ENCODE measurements around the gene NME4.

NME4 gene

GRCh38 chr16:373848-374615, 23.0 kb upstream of the NME4 start:
- Histone ChIP-seq H3K27me3 (no peaks in the 10 kb centered on the region), H3K27ac (no peak overlapping the region), H3K4me1 (peaks cover 6 to 19% (median 17%) of the 10 kb centered on the region in 4 donors), H3K4me3 (no peak overlapping the region), H3K36me3 (peaks cover 16 to 72% (median 52%) of the 10 kb centered on the region in 3 donors), H3K9me3 (no peaks in the 10 kb centered on the region)
- TF ChIP-seq CTCF (IDR thresholded peaks at IDR 0.05) = no peak
- intact Hi-C loops (cut with DNase I; ENCODE audit: low total_unique reads) = no loop called here
- DNase-seq = no peak

DNA sequence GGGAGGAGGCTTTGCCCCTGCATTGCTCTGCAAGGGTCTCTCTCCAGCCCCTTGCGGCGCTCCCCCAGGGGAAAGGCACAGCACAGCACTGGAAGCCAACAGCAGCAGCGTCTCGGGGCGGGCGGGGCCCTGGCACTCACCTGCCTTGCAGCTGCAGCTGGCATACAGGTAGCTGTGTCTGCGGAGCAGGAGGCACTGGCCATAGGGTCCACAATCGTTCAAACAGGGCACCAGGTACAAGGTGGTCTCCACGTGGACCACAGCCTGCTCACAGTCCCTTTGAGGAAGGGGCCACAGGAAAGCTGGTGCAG, 22.4 kb upstream of the NME4 start:
- Histone ChIP-seq H3K36me3 (peaks cover 16 to 67% (median 52%) of the 10 kb centered on the region in 3 donors), H3K9me3 (no peaks in the 10 kb centered on the region)
- TF ChIP-seq CTCF (IDR thresholded peaks at IDR 0.05) = no peak

GRCh38 chr16:375212-375611, 21.8 kb upstream of the NME4 start:
- Histone ChIP-seq H3K27ac (no peak overlapping the region), H3K27me3 (no peaks in the 10 kb centered on the region), H3K4me3 (no peak overlapping the region), H3K9me3 (no peaks in the 10 kb centered on the region), H3K36me3 (peaks cover 16 to 65% (median 52%) of the 10 kb centered on the region in 3 donors), H3K4me1 (peaks cover 0 to 20% (median 13%) of the 10 kb centered on the region in 4 donors)
- no peak for DNase-seq
- intact Hi-C loops (cut with DNase I; ENCODE audit: low total_unique reads) = no loop called here
- no peak for TF ChIP-seq CTCF (IDR thresholded peaks at IDR 0.05)

More for the DNA sequence above, 22.4 kb upstream of the NME4 start:
- intact Hi-C loops (cut with DNase I; ENCODE audit: low total_unique reads) = no loop called here
- H3K4me1 ChIP-seq = peaks cover 5 to 19% (median 16%) of the 10 kb centered on the region in 4 donors
- no peak for DNase-seq
- H3K4me3 ChIP-seq = no peak overlapping the region
- no peaks in the 10 kb centered on the region for H3K27me3 ChIP-seq
- H3K27ac ChIP-seq = no peak overlapping the region

- TF ChIP-seq CTCF (IDR thresholded peaks at IDR 0.05) = no peak
- Histone ChIP-seq H3K4me3 (no peak overlapping the region), H3K4me1 (peaks cover 0 to 24% (median 16%) of the 10 kb centered on the region in 4 donors), H3K27ac (no peak overlapping the region), H3K36me3 (peaks cover 16 to 65% (median 52%) of the 10 kb centered on the region in 3 donors), H3K9me3 (no peaks in the 10 kb centered on the region), H3K27me3 (no peaks in the 10 kb centered on the region)
- DNase-seq = no peak
- intact Hi-C loops (cut with DNase I; ENCODE audit: low total_unique reads) = no loop called here
Observed at GRCh38 chr16:375927-376816, 20.8 kb upstream of the NME4 start.

DNA sequence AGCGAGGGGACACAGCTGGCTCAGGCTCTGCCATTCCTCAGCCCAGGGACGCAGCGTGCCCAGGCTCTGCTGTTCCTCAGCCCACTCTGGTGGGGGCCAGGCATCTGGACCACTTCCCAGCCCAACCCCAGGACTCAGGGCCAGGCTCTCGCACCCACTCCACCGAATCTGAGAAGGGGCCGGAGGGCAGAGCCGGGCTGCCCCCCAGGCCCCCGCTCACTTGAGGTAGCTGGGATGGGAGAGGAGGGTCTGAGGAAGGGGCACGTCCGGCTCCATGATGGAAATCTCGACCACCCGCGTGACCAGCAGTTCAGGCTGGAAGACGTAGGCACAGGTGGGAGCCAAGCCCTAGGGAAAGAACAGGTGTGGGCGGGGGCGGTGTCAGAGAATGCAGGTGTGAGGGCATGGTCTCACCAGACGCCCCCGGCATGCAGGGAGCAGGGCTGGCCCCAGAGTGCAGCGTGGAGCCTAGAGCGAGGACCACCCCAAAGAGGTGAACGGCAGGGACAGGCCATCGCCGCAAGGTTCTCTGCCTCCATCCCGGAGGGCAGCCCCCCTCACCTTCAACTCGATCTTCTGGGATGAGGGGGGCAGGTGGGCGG, 20.1 kb upstream of the NME4 start:
- no peak for TF ChIP-seq CTCF (IDR thresholded peaks at IDR 0.05)
- intact Hi-C loops (cut with DNase I; ENCODE audit: low total_unique reads) = no loop called here
- H3K36me3 ChIP-seq = peaks cover 16 to 59% (median 52%) of the 10 kb centered on the region in 3 donors
- no peak overlapping the region for H3K27ac ChIP-seq
- H3K27me3 ChIP-seq = no peaks in the 10 kb centered on the region
- peaks cover 0 to 25% (median 15%) of the 10 kb centered on the region in 4 donors for H3K4me1 ChIP-seq
- H3K4me3 ChIP-seq = no peak overlapping the region
- no peaks in the 10 kb centered on the region for H3K9me3 ChIP-seq
- DNase-seq = no peak

All from tibial artery (tissue), 4 donors.